Mucosa of rectum (tissue), 2 donors: ENCODE measurements around the gene SLC24A5.

ENCODE experiments used
- H3K27ac ChIP-seq, 2 donors: one replicate each; pipeline ENCODE4 v1.7.0; 2013; ENCODE audit warnings: inconsistent platforms in 2 of 2, low read depth in 2 of 2, low read length in 2 of 2
- H3K27me3 ChIP-seq, 2 donors: one replicate each; pipeline ENCODE4 v1.7.0; 2013; ENCODE audit warnings: low read length in 2 of 2; ENCODE audit not compliant: control insufficient read depth in 2 of 2, insufficient read depth in 2 of 2
- H3K36me3 ChIP-seq, 2 donors: one replicate each; pipeline ENCODE4 v1.7.0; 2013; ENCODE audit warnings: low read length in 2 of 2; ENCODE audit not compliant: control insufficient read depth in 2 of 2, insufficient read depth in 2 of 2
- H3K4me1 ChIP-seq, 2 donors: one replicate each; pipeline ENCODE4 v1.7.0; 2013; ENCODE audit warnings: low read length in 2 of 2, mild to moderate bottlenecking in 1 of 2; ENCODE audit not compliant: control insufficient read depth in 2 of 2, insufficient read depth in 2 of 2
- H3K4me3 ChIP-seq, 2 donors: one replicate each; pipeline ENCODE4 v1.7.0; 2013; ENCODE audit warnings: low read length in 2 of 2
- H3K9ac ChIP-seq, 2 donors: one replicate each; pipeline ENCODE4 v1.7.0; 2013; ENCODE audit warnings: low read length in 2 of 2, low read depth in 1 of 2, mild to moderate bottlenecking in 1 of 2
- H3K9me3 ChIP-seq, 2 donors: one replicate each; pipeline ENCODE4 v1.7.0; 2013; ENCODE audit warnings: low read length in 2 of 2; ENCODE audit not compliant: control insufficient read depth in 2 of 2
- donor health status: healthy.
- donor health status: Normal muscosa, but diverticular disease.

The SLC24A5 gene

DNA sequence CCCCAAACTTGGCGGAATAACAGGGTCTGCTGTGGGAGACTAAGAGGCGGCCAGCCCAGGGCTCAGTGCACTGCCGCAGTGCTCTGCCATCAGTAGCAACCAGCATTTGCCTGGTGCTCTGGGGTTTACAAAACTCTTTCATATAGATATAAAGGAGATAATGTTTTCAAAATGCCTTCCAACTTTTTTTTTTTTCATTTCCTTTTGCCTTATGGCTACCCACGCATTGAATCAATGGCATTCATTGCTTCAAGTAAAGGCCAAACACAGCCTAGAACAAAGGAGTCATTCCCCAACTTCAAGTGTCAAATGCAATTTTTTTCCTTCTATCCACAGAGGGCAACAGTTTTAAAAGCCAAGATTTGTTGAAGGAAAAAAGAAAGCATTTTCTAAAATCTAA, 11.6 kb upstream of the SLC24A5 start:
- Histone ChIP-seq H3K27ac (no peak overlapping the region), H3K27me3 (no peaks in the 10 kb centered on the region), H3K4me3 (no peak overlapping the region), H3K9ac (no peak overlapping the region), H3K4me1 (no peaks in the 10 kb centered on the region), H3K36me3 (no peaks in the 10 kb centered on the region), H3K9me3 (no peaks in the 10 kb centered on the region)

DNA sequence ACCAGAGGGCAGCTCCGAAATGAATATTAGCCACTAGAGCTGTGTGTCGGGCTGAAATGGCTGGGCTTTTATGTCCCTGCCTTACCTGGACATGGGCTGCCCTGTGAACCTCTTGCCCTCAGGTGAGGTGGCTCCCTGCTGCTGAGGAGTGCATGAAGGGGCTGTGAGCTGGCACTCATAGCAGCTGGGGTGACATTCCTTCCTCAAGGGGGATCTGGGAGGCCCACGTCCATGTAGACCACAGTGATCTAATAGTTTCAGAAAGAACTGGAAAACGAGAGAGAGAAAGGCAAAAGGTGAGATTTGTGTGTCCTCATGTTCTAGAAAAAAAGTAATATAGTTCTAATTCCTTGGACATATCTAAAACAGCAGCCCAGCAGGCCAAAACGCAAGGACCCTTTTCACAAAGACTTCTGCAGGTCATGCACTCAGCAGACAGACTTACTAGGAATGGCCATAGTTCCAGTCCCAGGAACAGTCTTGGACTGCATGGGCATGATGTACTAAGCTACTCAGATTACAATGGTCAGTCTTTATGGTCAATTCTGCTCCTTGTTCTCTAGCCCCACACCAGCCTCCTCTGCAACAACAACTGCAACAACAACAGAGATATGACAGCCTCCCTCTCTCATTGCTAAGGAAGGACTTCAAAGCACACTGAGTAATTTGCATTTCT, 10.8 kb upstream of the SLC24A5 start:
- no peak overlapping the region for H3K27ac ChIP-seq
- no peaks in the 10 kb centered on the region for H3K36me3 ChIP-seq
- H3K4me3 ChIP-seq, result no peak overlapping the region
- H3K4me1 ChIP-seq, result no peaks in the 10 kb centered on the region
- H3K9ac ChIP-seq, result no peak overlapping the region
- H3K9me3 ChIP-seq, result no peaks in the 10 kb centered on the region
- H3K27me3 ChIP-seq, result no peaks in the 10 kb centered on the region

DNA sequence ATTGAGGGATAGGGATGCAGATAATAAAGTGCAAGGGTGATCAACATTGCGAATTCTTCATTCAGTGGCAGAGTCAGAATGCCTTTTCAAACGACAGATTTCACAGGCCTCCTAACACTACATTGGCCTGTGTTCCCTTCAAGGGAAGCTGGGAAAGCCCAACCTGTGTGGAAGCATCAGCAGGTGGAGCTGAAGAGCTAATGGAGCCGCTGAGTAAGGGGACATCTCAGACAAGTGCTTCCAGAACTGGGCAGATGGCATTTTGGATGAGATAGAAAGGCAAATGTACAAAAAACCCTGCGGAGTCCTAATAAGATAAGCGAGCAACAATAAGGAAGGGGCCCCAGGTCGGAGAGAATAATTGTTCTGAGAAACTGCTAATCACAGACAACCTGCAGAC, 8.5 kb upstream of the SLC24A5 start:
- no peak overlapping the region for H3K9ac ChIP-seq
- no peak overlapping the region for H3K4me3 ChIP-seq
- H3K27ac ChIP-seq, result no peak overlapping the region
- H3K36me3 ChIP-seq, result no peaks in the 10 kb centered on the region
- H3K27me3 ChIP-seq, result no peaks in the 10 kb centered on the region
- no peaks in the 10 kb centered on the region for H3K4me1 ChIP-seq
- no peaks in the 10 kb centered on the region for H3K9me3 ChIP-seq

DNA sequence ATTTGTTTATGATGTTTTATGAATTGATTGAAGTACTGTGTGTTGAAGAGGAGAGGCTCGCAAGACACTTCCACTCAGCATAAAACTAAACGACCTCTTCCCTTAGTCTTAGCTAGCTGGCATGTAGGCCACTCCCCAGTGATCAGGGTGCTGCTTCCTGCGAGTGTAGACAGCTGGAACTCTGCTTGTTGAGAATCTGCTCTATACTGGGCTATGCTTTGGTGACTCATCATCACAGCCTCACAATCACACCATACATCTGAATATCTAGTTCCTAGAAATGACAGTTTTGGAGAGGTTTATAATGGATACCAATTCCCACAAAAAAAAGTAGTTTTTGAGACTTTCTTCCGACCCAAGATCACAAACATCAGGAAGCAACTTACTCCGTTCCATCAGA, 1.5 kb upstream of the SLC24A5 start:
- Histone ChIP-seq H3K4me3 (no peak overlapping the region), H3K27me3 (no peaks in the 10 kb centered on the region), H3K9me3 (no peaks in the 10 kb centered on the region), H3K27ac (no peak overlapping the region), H3K36me3 (no peaks in the 10 kb centered on the region), H3K9ac (no peak overlapping the region), H3K4me1 (no peaks in the 10 kb centered on the region)

DNA sequence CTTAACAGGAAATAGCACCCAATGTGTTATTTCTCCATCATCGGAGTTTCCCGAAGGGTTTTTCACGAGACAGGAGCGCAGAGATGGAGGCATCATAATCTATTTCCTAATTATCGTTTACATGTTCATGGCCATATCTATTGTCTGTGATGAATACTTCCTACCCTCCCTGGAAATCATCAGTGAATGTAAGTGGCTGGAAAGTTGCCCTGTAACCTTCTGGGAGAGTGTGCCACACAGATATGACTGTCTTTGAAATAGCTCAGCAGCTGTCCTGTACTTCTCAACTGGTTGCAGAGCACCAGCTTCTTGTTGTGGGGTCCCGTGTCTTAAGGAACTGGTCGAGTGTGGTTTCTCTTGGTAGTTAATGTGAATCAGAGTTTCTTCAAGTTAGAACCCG, 1.1 kb downstream of the SLC24A5 start:
- no peaks in the 10 kb centered on the region for H3K36me3 ChIP-seq
- H3K27ac ChIP-seq, result no peak overlapping the region
- H3K27me3 ChIP-seq, result no peaks in the 10 kb centered on the region

DNA sequence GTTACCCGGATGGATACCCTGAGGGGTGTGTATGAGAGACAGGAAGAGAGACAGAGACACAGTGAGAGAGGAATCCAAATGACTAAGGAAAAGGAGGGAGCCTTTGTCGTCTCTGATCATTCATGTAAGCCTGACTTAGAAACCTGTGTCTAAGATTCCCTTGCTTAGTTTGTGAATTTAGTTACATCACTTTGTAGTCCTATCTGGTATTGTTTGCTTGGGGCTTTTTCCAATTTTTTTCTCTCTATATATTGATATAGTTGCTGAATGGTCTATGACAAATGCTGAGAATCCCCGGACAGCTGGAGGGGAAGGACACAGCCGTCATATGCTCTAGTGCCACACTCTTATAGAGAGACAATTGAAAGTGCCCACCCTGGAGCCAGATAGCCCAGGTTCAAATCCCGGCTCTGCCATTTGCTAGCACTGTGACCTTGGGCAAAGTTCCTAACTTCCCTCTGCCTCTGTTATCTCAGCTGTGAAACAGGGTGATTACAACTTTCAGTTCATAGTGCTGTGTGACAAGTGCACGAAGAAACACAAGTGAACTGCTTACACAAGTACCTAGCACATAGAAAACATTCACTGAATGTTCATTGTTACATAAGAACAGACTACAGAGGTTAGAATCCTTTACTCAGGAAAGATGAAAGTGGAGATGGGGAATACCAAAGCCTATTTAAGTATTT, 6.0 kb downstream of the SLC24A5 start:
- Histone ChIP-seq H3K4me1 (no peaks in the 10 kb centered on the region), H3K27ac (no peak overlapping the region), H3K9ac (no peak overlapping the region), H3K4me3 (no peak overlapping the region), H3K9me3 (no peaks in the 10 kb centered on the region), H3K36me3 (no peaks in the 10 kb centered on the region), H3K27me3 (no peaks in the 10 kb centered on the region)

More for the DNA sequence above, 1.1 kb downstream of the SLC24A5 start:
- no peaks in the 10 kb centered on the region for H3K4me1 ChIP-seq
- H3K4me3 ChIP-seq, result no peak overlapping the region
- no peaks in the 10 kb centered on the region for H3K9me3 ChIP-seq
- no peak overlapping the region for H3K9ac ChIP-seq

DNA sequence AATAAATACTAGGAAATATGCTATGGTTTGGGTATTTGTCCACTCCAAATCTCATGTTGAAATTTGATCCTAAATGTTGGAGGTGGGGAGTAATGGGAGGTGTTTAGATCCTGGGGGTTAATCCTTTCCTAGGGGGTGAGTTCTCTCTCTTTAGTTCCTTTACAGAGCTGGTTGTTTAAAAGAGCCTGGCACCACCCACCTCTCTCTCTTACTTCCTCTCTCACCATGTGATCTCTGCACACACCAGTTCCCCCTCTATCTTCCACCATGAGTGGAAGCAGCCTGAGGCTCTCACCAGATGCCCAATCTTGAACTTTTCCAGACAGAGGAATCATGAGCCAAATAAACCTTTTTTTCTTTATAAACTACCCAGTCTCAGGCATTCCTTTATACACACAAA, 10.5 kb downstream of the SLC24A5 start:
- H3K4me3 ChIP-seq, result no peak overlapping the region
- H3K27me3 ChIP-seq, result no peaks in the 10 kb centered on the region
- no peaks in the 10 kb centered on the region for H3K36me3 ChIP-seq
- no peak overlapping the region for H3K9ac ChIP-seq
- no peaks in the 10 kb centered on the region for H3K9me3 ChIP-seq
- no peak overlapping the region for H3K27ac ChIP-seq
- no peaks in the 10 kb centered on the region for H3K4me1 ChIP-seq

DNA sequence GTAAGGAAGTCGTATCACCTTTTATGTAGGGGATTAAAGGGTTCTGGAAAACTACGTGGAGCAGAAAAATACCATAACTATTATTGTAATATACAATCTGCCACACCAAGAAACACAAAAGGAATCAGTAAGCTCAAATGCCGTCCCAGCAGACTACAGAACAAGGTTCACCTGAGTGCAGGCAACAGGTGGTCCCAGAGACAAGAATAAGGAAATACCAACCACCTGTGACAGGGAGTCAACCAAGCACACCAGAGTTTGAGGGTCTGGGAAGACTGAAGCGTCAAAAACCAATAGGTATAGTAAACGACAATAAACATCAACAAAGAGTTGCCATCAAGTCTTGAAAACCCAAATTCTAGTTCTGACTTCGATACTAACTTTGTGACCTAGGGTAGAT, 12.1 kb downstream of the SLC24A5 start:
- Histone ChIP-seq H3K9me3 (no peaks in the 10 kb centered on the region), H3K4me1 (no peaks in the 10 kb centered on the region), H3K36me3 (no peaks in the 10 kb centered on the region), H3K27ac (no peak overlapping the region), H3K9ac (no peak overlapping the region), H3K4me3 (no peak overlapping the region), H3K27me3 (no peaks in the 10 kb centered on the region)

DNA sequence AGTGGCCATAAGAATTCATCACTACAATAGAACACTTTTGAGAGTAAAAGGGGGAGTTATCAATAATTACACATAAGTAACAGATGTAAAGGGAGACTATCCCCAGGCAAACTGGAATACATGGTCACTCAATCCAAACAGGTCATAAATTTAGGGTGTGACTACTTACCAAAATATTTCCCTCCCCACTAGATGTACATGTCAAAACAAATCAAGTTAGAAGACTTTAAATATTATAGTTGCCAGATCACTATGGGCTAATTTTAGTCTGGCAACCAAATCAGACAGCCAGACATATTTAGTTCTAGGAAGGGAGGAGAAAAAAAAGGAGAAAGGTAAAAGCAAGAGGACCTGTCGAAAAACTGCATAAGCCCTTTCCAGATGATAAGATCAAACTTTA, 23.1 kb downstream of the SLC24A5 start:
- no peaks in the 10 kb centered on the region for H3K4me1 ChIP-seq
- no peaks in the 10 kb centered on the region for H3K9me3 ChIP-seq
- H3K27me3 ChIP-seq, result no peaks in the 10 kb centered on the region
- H3K4me3 ChIP-seq, result no peak overlapping the region
- no peaks in the 10 kb centered on the region for H3K36me3 ChIP-seq
- H3K9ac ChIP-seq, result no peak overlapping the region
- no peak overlapping the region for H3K27ac ChIP-seq

DNA sequence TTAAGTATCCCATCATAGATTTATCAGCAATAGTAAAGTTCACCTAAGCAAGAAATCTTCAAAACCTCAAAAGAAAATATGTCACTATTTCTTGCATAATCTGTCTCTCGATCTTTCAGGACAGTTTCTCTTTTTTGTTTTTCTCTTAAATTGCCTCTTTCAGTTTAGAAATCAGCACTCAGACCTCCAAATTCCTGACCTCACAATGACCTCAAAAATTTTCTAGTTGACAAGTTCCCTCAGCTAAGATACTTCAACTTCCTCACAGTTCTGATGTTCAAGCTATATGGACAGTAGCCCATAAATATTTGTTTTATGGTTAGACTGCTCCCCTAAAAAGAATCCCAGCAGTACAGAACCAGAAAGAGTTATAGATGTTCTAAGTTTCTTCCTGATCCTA, 24.1 kb downstream of the SLC24A5 start:
- Histone ChIP-seq H3K9ac (no peak overlapping the region), H3K4me3 (no peak overlapping the region), H3K4me1 (no peaks in the 10 kb centered on the region), H3K27me3 (no peaks in the 10 kb centered on the region), H3K9me3 (no peaks in the 10 kb centered on the region), H3K36me3 (no peaks in the 10 kb centered on the region), H3K27ac (no peak overlapping the region)
